ENCODE results near the gene C19orf85. TPM values are rescaled to one million over a fixed set of nuclear protein-coding genes. Genes with fewer than 3 reads are reported as not detected.
A peak's percentile ranks its signal among the peaks of the same experiment; 100 is the strongest.

The C19orf85 gene
- total and polyA plus RNA-seq, 10 of the 15 experiments (the other 5 are each of a cell fraction or from before 2014, with no cell fraction given): not detected

DNA sequence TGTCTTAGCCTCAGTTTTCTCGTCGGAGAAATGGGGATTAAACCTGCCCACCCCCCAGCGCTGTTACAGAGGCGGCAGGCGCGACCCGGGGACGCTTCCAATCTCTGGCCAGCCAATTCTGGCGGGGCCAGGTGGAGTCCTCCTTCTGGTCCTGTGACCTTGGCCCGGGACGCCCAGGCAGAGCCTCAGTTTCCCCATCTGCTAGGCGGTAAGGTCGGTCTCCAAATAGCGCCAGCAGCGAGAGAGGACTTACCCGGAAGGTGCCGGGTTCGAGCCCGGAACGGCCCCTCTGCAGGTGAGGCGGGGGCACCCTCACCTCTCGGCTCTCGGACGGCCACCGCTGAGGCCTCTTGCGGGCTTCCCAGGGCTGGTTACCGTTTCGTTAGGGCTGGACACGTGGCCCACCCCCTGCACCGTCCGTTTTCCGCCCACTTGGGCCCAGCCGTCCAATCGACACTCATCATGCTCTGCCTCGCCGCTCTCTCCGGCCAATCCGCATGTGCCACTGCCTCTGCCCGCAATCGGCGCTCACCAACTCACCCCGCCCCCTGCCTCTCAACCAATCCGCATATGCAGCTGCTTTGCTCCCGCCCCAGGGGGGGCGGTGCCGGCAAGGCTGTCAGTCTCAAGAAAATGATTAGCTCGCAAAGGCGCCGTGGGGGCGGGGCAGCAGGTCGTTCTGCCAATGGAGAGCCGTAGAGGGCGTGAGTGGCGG lies 3.1 kb downstream of the C19orf85 start, which contains the start of gene ISOC2 (continued):
- TF ChIP-seq NKRF (conservative IDR thresholded peaks at IDR 0.05): peak; percentile 93
- peak; percentile 98 for TF ChIP-seq ESRRA (IDR thresholded peaks at IDR 0.05; ENCODE audit: low read length)
- peak; percentile 33; the same call in 1 of the 2 replicates for TF ChIP-seq ZNF687 (IDR thresholded peaks at IDR 0.05)
- no peak for TF ChIP-seq TARDBP (IDR thresholded peaks at IDR 0.05; ENCODE audit: borderline replicate concordance)
- TF ChIP-seq ELK1 (IDR thresholded peaks at IDR 0.05; ENCODE audit: low read depth, low read length): no peak
- TF ChIP-seq BACH1 (IDR thresholded peaks at IDR 0.05; ENCODE audit: borderline replicate concordance): peak; percentile 47; the same call in 1 of the 2 replicates
- no peak for TF ChIP-seq RCOR1 (conservative IDR thresholded peaks at IDR 0.05; ENCODE audit: low read depth, low read length)
- TF ChIP-seq KLF5 (IDR thresholded peaks at IDR 0.05; ENCODE audit: partially characterized antibody): peak; percentile 62
- peak; percentile 100 for TF ChIP-seq PKNOX1 (IDR thresholded peaks at IDR 0.05)
- TF ChIP-seq SIN3A (IDR thresholded peaks at IDR 0.05; ENCODE audit: low read depth, low read length): no peak
- no peak for TF ChIP-seq FOXK2 (IDR thresholded peaks at IDR 0.05)
- TF ChIP-seq HDGF (IDR thresholded peaks at IDR 0.05): peak; percentile 99
- TF ChIP-seq, protein P1, sequence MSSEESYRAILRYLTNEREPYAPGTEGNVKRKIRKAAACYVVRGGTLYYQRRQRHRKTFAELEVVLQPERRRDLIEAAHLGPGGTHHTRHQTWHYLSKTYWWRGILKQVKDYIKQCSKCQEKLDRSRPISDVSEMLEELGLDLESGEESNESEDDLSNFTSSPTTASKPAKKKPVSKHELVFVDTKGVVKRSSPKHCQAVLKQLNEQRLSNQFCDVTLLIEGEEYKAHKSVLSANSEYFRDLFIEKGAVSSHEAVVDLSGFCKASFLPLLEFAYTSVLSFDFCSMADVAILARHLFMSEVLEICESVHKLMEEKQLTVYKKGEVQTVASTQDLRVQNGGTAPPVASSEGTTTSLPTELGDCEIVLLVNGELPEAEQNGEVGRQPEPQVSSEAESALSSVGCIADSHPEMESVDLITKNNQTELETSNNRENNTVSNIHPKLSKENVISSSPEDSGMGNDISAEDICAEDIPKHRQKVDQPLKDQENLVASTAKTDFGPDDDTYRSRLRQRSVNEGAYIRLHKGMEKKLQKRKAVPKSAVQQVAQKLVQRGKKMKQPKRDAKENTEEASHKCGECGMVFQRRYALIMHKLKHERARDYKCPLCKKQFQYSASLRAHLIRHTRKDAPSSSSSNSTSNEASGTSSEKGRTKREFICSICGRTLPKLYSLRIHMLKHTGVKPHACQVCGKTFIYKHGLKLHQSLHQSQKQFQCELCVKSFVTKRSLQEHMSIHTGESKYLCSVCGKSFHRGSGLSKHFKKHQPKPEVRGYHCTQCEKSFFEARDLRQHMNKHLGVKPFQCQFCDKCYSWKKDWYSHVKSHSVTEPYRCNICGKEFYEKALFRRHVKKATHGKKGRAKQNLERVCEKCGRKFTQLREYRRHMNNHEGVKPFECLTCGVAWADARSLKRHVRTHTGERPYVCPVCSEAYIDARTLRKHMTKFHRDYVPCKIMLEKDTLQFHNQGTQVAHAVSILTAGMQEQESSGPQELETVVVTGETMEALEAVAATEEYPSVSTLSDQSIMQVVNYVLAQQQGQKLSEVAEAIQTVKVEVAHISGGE (CRISPR knock-in tag; IDR thresholded peaks at IDR 0.05): no peak
- TF ChIP-seq GABPA (IDR thresholded peaks at IDR 0.05; ENCODE audit: low read depth): no peak
- peak; percentile 57; the same call in 1 of the 2 replicates for TF ChIP-seq NBN (IDR thresholded peaks at IDR 0.05)
- no peak for TF ChIP-seq TCF7 (IDR thresholded peaks at IDR 0.05; ENCODE audit: borderline replicate concordance)
- TF ChIP-seq ATF3 (IDR thresholded peaks at IDR 0.05; ENCODE audit: borderline replicate concordance, extremely low read depth, low read depth, low read length): peak; percentile 40; the same call in 1 of the 2 replicates
- no peak for TF ChIP-seq SPI1 (IDR thresholded peaks at IDR 0.05; ENCODE audit: borderline replicate concordance, insufficient read depth, low read depth, low read length)

Data from GM12878 (cell line).